SK-N-DZ (cell line): ENCODE results near the gene ERCC5. TPM values are rescaled to one million over a fixed set of nuclear protein-coding genes. Genes with fewer than 3 reads are reported as not detected.

Experiments
- DNase-seq: peaks from one replicate; pipeline ENCODE4 v3.0.0-alpha.2; 2015; ENCODE audit warnings: low spot score
- polyA plus RNA-seq, 2 experiments: library from polyadenylated mRNA; depleted of rRNA; stranded (reverse); fragments of >200 nt; gene quantifications; 2 replicates each; pipeline ENCODE4 v1.2.3, GENCODE V29; 2014

The ERCC5 gene
- 34.3 and 36.0 TPM in 2 replicates for polyA plus RNA-seq (2014; cell fraction: cytosol; rRNA removed)
- 62.9 and 103 TPM in 2 replicates for polyA plus RNA-seq (2014; cell fraction: nucleus; rRNA removed)

- DNase-seq = peak; percentile 95
These were observed at the start of gene ERCC5 for GRCh38 chr13:102845630-102846260. ERCC5 (plus strand) TSS chr13:102846032; CDS start chr13:102846267, 235 bp downstream.

- DNase-seq = peak; percentile 94
These were observed 47.0 kb upstream of the ERCC5 start, which contains the start of the genes BIVM and POGLUT2 for GRCh38 chr13:102798581-102799425. BIVM (plus strand) TSS chr13:102799119; CDS start chr13:102807268, 8,149 bp downstream. POGLUT2 (minus strand) TSS chr13:102798976; CDS start chr13:102798670, 306 bp downstream.

GRCh38 chr13:102799426-102800144, 46.2 kb upstream of the ERCC5 start:
- DNase-seq = peak; percentile 19

- peak; percentile 78 for DNase-seq
These were observed 45.4 kb upstream of the ERCC5 start for GRCh38 chr13:102800145-102801041.

GRCh38 chr13:102805680-102806079, 40.2 kb upstream of the ERCC5 start:
- no peak for DNase-seq

- no peak for DNase-seq
These were observed 38.1 kb upstream of the ERCC5 start for GRCh38 chr13:102807699-102808098.

- DNase-seq = no peak
These were observed 33.1 kb upstream of the ERCC5 start for GRCh38 chr13:102812611-102813287.

GRCh38 chr13:102814025-102814607, 31.7 kb upstream of the ERCC5 start:
- DNase-seq = no peak

GRCh38 chr13:102814793-102815192, 31.0 kb upstream of the ERCC5 start:
- no peak for DNase-seq

- no peak for DNase-seq
These were observed 30.0 kb upstream of the ERCC5 start for GRCh38 chr13:102815788-102816187.

- no peak for DNase-seq
These were observed 29.1 kb upstream of the ERCC5 start for GRCh38 chr13:102816708-102817107.

- no peak for DNase-seq
These were observed 28.6 kb upstream of the ERCC5 start for GRCh38 chr13:102817241-102817640.

- DNase-seq = no peak
These were observed 27.9 kb upstream of the ERCC5 start for GRCh38 chr13:102817907-102818306.

- no peak for DNase-seq
These were observed 20.4 kb upstream of the ERCC5 start for GRCh38 chr13:102825400-102825799.

GRCh38 chr13:102825921-102826706, 19.7 kb upstream of the ERCC5 start:
- no peak for DNase-seq

GRCh38 chr13:102830646-102831045, 15.2 kb upstream of the ERCC5 start:
- no peak for DNase-seq

- DNase-seq = no peak
These were observed 9.4 kb upstream of the ERCC5 start for GRCh38 chr13:102836471-102836870.

- no peak for DNase-seq
These were observed 7.6 kb upstream of the ERCC5 start for GRCh38 chr13:102838273-102838672.

- DNase-seq = no peak
These were observed 6.8 kb upstream of the ERCC5 start for GRCh38 chr13:102838982-102839381.
